IPS DF 19.7 (cell line): ENCODE results near the gene CSF3.

Experiments
- DNase-seq: peaks from one replicate; pipeline ENCODE4 v3.0.0-alpha.2; 2013; ENCODE audit warnings: low read depth, low spot score

CSF3 gene

GRCh38 chr17:40060887-40061608 is 45.8 kb downstream of the CSF3 start:
- no peak for DNase-seq

- DNase-seq, result no peak
Observed at GRCh38 chr17:40061609-40062038, 46.4 kb downstream of the CSF3 start.

GRCh38 chr17:40062329-40063186 is 47.3 kb downstream of the CSF3 start, which contains the start of gene THRA:
Gene THRA, plus strand, starts transcription at chr17:40062965. Its CDS starts 11,524 bp downstream, at chr17:40074489.
- DNase-seq, result no peak

DNA sequence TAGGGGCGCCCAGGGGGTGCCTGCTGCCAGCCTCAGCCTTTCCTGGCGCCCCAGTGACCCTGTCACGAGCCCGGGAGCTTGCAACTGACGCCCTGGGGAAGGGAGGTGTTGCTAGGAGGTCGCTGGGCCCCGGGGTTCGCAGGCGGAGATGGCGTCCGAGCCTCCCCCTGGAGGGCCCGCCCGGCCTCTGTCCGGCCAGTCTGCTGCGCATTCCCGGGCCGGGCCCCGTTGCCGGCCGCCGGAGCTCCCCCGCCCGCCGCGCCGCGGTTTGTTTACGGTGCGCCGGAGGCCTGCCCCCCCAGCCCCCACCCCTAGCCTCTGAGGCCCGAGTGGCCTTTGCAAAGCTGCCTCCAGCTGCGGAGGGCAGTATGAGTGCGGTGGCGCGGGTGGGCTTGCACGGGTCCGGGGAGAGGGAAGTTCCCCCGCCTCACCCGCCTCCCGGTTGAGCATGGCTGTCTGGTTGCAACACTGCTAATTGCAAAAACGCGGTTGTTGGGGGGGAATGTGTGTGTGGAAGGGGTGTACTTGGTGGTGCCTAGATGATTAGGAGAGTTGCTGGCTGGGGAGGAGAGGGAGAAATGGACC is 48.0 kb downstream of the CSF3 start:
- no peak for DNase-seq

- no peak for DNase-seq
Observed at GRCh38 chr17:40063901-40064531, 48.8 kb downstream of the CSF3 start.

DNA sequence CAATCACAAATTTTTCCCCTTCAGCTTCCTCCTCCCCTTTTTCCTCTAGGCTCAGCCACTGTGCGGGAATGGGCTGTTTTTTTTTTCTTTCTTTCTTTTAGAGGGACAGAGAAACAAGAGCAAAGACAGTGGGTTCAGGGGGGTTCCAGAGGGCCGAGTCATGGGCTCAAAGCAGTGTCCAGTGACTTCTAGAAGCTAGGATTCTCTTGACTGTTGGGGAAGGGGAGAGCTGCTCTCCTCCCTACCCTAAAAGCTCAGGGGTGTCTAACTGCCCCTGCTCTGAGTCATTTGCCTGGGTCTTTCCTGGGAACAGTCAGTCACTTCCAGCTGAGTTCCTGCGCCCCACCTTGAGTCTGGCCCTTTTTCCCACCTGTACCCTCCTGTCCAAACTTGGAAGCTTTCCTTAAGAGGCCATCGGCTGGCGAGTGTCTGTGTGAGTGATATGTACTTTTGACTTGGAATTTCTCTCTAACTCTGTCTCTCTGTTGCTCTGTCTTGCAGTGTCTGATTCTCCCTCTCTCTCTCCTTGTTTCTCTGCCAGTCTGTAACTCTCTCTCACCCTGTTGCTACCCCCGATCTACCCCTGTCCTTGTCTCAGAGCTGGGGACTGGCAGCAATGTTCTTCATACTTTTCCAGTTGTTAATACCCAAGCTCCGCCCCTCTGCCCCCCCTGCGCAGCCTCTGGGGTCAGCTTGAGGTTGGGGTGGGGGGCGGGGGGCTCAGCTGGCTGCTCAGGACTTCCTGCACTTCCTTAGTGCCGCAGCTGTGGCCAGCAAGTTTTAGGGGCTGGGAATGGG is 49.9 kb downstream of the CSF3 start:
- no peak for DNase-seq

- no peak for DNase-seq
Observed at GRCh38 chr17:40065769-40066510, 50.7 kb downstream of the CSF3 start.
